Measurements from ENCODE around the gene CDH13. TPM values are rescaled to one million over a fixed set of nuclear protein-coding genes. Genes with fewer than 3 reads are reported as not detected.

The CDH13 gene
- total RNA-seq, 1 donor from 2014 or later = 81.1 TPM

DNA sequence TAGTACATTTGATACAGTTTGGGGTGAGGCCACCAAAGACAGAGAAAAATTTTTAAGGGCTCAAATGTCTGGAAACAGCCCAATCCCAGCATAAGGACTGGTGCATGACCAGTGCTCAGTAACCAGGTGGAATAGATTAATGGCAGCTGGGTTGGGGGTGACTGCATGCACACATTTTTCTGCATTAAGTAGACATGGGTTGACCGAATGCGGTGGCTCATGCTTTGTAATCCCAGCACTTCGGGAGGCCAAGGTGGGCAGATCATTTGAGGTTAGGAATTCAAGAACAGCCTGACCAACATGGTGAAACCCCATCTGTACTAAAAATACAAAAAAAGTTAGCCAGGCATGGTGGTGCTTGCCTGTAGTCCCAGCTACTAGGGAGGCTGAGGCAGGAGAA lies 1060.0 kb downstream of the CDH13 start:
- H3K36me3 Mint-ChIP-seq (ENCODE audit: unreplicated experiment) = no peaks in the 10 kb centered on the region
- peaks cover 4% of the 10 kb centered on the region for H3K27me3 Mint-ChIP-seq (ENCODE audit: unreplicated experiment)
- H3K9me3 Mint-ChIP-seq (ENCODE audit: unreplicated experiment) = peaks cover 2% of the 10 kb centered on the region
- H3K4me1 Mint-ChIP-seq (ENCODE audit: low read depth, unreplicated experiment) = peaks cover 22% of the 10 kb centered on the region
- DNase-seq = no peak
- H3K4me3 Mint-ChIP-seq (ENCODE audit: unreplicated experiment) = no peak overlapping the region
- no peak overlapping the region for H3K27ac Mint-ChIP-seq (ENCODE audit: unreplicated experiment)
- TF ChIP-seq, protein P1, sequence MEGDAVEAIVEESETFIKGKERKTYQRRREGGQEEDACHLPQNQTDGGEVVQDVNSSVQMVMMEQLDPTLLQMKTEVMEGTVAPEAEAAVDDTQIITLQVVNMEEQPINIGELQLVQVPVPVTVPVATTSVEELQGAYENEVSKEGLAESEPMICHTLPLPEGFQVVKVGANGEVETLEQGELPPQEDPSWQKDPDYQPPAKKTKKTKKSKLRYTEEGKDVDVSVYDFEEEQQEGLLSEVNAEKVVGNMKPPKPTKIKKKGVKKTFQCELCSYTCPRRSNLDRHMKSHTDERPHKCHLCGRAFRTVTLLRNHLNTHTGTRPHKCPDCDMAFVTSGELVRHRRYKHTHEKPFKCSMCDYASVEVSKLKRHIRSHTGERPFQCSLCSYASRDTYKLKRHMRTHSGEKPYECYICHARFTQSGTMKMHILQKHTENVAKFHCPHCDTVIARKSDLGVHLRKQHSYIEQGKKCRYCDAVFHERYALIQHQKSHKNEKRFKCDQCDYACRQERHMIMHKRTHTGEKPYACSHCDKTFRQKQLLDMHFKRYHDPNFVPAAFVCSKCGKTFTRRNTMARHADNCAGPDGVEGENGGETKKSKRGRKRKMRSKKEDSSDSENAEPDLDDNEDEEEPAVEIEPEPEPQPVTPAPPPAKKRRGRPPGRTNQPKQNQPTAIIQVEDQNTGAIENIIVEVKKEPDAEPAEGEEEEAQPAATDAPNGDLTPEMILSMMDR (IDR thresholded peaks at IDR 0.05; ENCODE audit: partially characterized antibody, unreplicated experiment) = no peak

DNA sequence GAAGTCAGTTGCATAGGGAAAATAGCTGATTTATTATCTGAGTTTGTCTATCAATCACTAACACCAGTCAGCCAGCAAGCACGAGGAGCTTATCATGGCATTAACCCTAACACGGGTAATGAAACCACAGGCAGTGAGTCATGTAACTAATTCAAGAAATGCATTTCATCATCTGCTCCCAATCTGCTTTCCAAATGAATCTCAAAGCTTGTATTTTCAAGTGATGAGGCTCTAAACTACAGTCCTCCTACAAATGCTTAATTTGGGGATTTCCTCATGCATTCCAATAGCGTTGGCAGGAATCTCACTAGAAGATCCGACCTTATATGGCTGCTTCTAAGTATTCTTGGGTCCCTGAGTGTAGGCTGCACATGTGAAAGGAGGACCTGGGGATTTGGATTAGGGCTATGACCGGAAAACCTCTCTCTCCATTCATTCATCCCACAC lies 1062.6 kb downstream of the CDH13 start:
- no peak overlapping the region for H3K4me3 Mint-ChIP-seq (ENCODE audit: unreplicated experiment)
- peaks cover 4% of the 10 kb centered on the region for H3K27me3 Mint-ChIP-seq (ENCODE audit: unreplicated experiment)
- TF ChIP-seq, protein P1 (IDR thresholded peaks at IDR 0.05; ENCODE audit: partially characterized antibody, unreplicated experiment) = no peak
- H3K4me1 Mint-ChIP-seq (ENCODE audit: low read depth, unreplicated experiment) = peaks cover 13% of the 10 kb centered on the region
- no peak for DNase-seq
- peaks cover 2% of the 10 kb centered on the region for H3K9me3 Mint-ChIP-seq (ENCODE audit: unreplicated experiment)
- no peaks in the 10 kb centered on the region for H3K36me3 Mint-ChIP-seq (ENCODE audit: unreplicated experiment)
- H3K27ac Mint-ChIP-seq (ENCODE audit: unreplicated experiment) = no peak overlapping the region

DNA sequence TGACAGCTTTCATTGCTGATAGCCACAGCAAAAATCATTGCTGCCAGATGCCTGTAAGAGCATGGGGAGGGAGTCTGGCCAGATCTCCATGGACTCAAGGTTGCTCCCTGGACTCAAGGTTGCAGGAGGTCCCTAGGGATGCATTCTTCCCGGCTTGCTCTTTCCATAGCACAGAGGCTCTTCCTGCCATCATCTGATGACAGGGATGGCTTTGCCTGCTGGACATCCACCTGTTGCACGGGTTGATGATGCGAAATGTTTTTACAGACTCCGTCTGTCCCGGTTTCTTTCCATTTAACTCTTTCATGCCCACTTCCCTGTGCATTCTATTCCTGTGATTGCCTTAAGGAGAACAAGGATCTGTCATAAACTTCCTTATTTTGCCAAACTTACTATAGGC lies 1065.5 kb downstream of the CDH13 start:
- DNase-seq = no peak
- TF ChIP-seq, protein P1 (IDR thresholded peaks at IDR 0.05; ENCODE audit: partially characterized antibody, unreplicated experiment) = no peak
- Mint-ChIP-seq H3K4me3 (ENCODE audit: unreplicated experiment) (no peak overlapping the region), H3K4me1 (ENCODE audit: low read depth, unreplicated experiment) (peaks cover 9% of the 10 kb centered on the region), H3K27me3 (ENCODE audit: unreplicated experiment) (peaks cover 4% of the 10 kb centered on the region), H3K27ac (ENCODE audit: unreplicated experiment) (no peak overlapping the region), H3K9me3 (ENCODE audit: unreplicated experiment) (peaks cover 2% of the 10 kb centered on the region), H3K36me3 (ENCODE audit: unreplicated experiment) (peaks cover 3% of the 10 kb centered on the region)

DNA sequence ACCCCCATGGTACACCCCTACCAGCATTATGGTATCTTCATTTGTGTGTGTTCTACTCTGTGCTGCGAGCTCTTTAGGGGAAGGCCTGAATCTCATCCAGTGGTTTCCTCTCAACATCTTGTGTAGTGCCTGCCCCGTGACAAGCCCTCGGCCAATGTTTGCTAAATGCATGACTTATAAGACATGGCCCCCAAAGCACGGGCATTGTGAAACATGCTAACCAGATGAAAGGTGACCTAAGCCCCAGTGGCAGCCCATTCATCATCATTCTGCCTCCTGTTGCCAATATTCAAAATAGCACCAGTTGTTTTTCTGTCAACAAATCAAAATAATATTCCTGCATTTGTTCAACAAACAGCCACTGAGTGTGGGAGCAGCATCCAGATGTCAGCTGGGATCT lies 1072.2 kb downstream of the CDH13 start:
- no peak overlapping the region for H3K27ac Mint-ChIP-seq (ENCODE audit: unreplicated experiment)
- DNase-seq = no peak
- peaks cover 3% of the 10 kb centered on the region for H3K36me3 Mint-ChIP-seq (ENCODE audit: unreplicated experiment)
- TF ChIP-seq, protein P1 (IDR thresholded peaks at IDR 0.05; ENCODE audit: partially characterized antibody, unreplicated experiment) = no peak
- peaks cover 8% of the 10 kb centered on the region for H3K27me3 Mint-ChIP-seq (ENCODE audit: unreplicated experiment)
- no peak overlapping the region for H3K4me3 Mint-ChIP-seq (ENCODE audit: unreplicated experiment)
- peaks cover 1% of the 10 kb centered on the region for H3K9me3 Mint-ChIP-seq (ENCODE audit: unreplicated experiment)
- peaks cover 2% of the 10 kb centered on the region for H3K4me1 Mint-ChIP-seq (ENCODE audit: low read depth, unreplicated experiment)

DNA sequence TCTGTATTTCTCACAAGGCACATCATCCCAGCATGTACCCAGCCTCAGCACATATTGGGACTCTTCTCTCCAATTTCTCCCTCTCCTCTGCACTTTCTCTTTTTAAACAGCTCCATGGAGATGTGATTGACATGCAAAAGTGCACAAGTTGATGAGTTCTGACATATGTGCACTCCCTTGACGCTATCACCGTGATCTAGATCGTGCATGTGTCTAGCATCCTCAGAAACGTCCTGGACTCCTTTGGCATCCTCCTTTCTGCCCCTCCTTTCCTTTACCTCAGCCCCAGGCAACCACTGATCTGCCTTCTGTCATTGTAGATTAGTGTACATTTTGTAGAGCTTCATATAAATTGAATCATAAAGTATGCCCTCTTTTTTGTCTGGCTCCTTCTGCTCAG lies 1073.0 kb downstream of the CDH13 start:
- DNase-seq = no peak
- TF ChIP-seq, protein P1 (IDR thresholded peaks at IDR 0.05; ENCODE audit: partially characterized antibody, unreplicated experiment) = no peak
- Mint-ChIP-seq H3K4me3 (ENCODE audit: unreplicated experiment) (no peak overlapping the region), H3K36me3 (ENCODE audit: unreplicated experiment) (peaks cover 3% of the 10 kb centered on the region), H3K4me1 (ENCODE audit: low read depth, unreplicated experiment) (peaks cover 2% of the 10 kb centered on the region), H3K27me3 (ENCODE audit: unreplicated experiment) (peaks cover 8% of the 10 kb centered on the region), H3K27ac (ENCODE audit: unreplicated experiment) (no peak overlapping the region), H3K9me3 (ENCODE audit: unreplicated experiment) (peaks cover 1% of the 10 kb centered on the region)
